IMR-90 (cell line): ENCODE data around the gene RBL2. TPM values are rescaled to one million over a fixed set of nuclear protein-coding genes. Genes with fewer than 3 reads are reported as not detected.

Source experiments
- ATAC-seq: fragments of 200-7000 bp; cut with Tn5 transposase; 2 replicates; pipeline ENCODE4 v1.9.1; 2020; ENCODE audit warnings: low read depth, mild to moderate bottlenecking, moderate library complexity
- BruUV-seq: library from RNA; stranded (reverse); fragments of 400-500 nt; replicated peaks from 2 replicates; lab custom pipeline; 2021; lab: Mats Ljungman, UMichigan
- CTCF ChIA-PET: fragments of 300-600 bp; formaldehyde crosslinking; extraction: SDS; loops from one replicate; lab custom pipeline; 2021; ENCODE audit warnings: antibody characterized with exemption; lab: Yijun Ruan, JAX
- POLR2A ChIA-PET: fragments of 300-600 bp; sonication (Branson Sonifier 250); formaldehyde crosslinking; loops from one replicate; lab custom pipeline; 2022; ENCODE audit warnings: antibody characterized with exemption; ENCODE audit not compliant: unreplicated experiment; lab: Charles Lee
- DNase-seq: peaks from one replicate; pipeline ENCODE4 v3.0.0; 2013
- H2AFZ ChIP-seq: replicated peaks from 2 replicates; pipeline ENCODE3; 2013; ENCODE audit warnings: low read length, mild to moderate bottlenecking; ENCODE audit not compliant: poor library complexity
- H2AK5ac ChIP-seq: 2 replicates; pipeline ENCODE4 v1.6.1; 2013; ENCODE audit warnings: low read depth, low read length, inconsistent platforms
- H2AK9ac ChIP-seq: replicated peaks from 2 replicates; pipeline ENCODE3; 2013; ENCODE audit warnings: mild to moderate bottlenecking, low read depth, low read length, moderate library complexity; ENCODE audit not compliant: poor library complexity
- H2BK120ac ChIP-seq: 2 replicates; pipeline ENCODE4 v1.6.1; 2013; ENCODE audit warnings: low read depth, low read length, inconsistent platforms
- H2BK15ac ChIP-seq: 3 replicates; pipeline ENCODE4 v1.6.1; 2013; ENCODE audit warnings: low read depth, low read length, inconsistent platforms
- H2BK20ac ChIP-seq: 2 replicates; pipeline ENCODE4 v1.6.1; 2013; ENCODE audit warnings: low read depth, mild to moderate bottlenecking, inconsistent platforms, low read length, moderate library complexity
- H2BK5ac ChIP-seq: 2 replicates; pipeline ENCODE4 v1.6.1; 2013; ENCODE audit warnings: mild to moderate bottlenecking, low read depth, low read length, inconsistent platforms; ENCODE audit not compliant: poor library complexity, severe bottlenecking
- H3K14ac ChIP-seq: replicated peaks from 2 replicates; pipeline ENCODE4 v1.6.1; 2013; ENCODE audit warnings: low read depth, low read length, inconsistent platforms
- H3K18ac ChIP-seq: 2 replicates; pipeline ENCODE4 v1.6.1; 2013; ENCODE audit warnings: low read depth, low read length, control low read depth
- H3K23ac ChIP-seq: 2 replicates; pipeline ENCODE4 v1.6.1; 2013; ENCODE audit warnings: low read depth, low read length, inconsistent platforms
- H3K27ac ChIP-seq: 2 replicates; pipeline ENCODE4 v1.5.1; 2013; ENCODE audit warnings: mild to moderate bottlenecking, control low read depth, low read length; ENCODE audit not compliant: insufficient read depth
- H3K27me3 ChIP-seq: 2 replicates; pipeline ENCODE4 v1.6.1; 2013; ENCODE audit warnings: low read length; ENCODE audit not compliant: control insufficient read depth, insufficient read depth
- H3K36me3 ChIP-seq: 2 replicates; pipeline ENCODE4 v1.6.1; 2013; ENCODE audit warnings: low read length, mixed read lengths; ENCODE audit not compliant: control insufficient read depth, insufficient read depth
- H3K4ac ChIP-seq: 2 replicates; pipeline ENCODE4 v1.6.1; 2013; ENCODE audit warnings: low read depth, low read length, inconsistent platforms
- H3K4me1 ChIP-seq: 2 replicates; pipeline ENCODE4 v1.6.1; 2013; ENCODE audit warnings: low read length, mixed read lengths; ENCODE audit not compliant: control insufficient read depth, insufficient read depth
- H3K4me2 ChIP-seq: 2 replicates; pipeline ENCODE4 v1.6.1; 2013; ENCODE audit warnings: low read depth, mild to moderate bottlenecking, control low read depth, low read length, moderate library complexity
- H3K4me3 ChIP-seq: 2 replicates; pipeline ENCODE4 v1.5.1; 2013; ENCODE audit warnings: low read depth, mild to moderate bottlenecking, control low read depth, low read length, moderate library complexity; ENCODE audit not compliant: insufficient read depth
- H3K56ac ChIP-seq: 2 replicates; pipeline ENCODE4 v1.6.1; 2013; ENCODE audit warnings: low read length, inconsistent platforms; ENCODE audit not compliant: insufficient read depth; ENCODE audit errors: extremely low read depth
- H3K79me1 ChIP-seq, 2 experiments: 2 replicates each; pipeline ENCODE4 v1.6.1; 2013; ENCODE audit warnings: low read length in 2 of 2, inconsistent platforms in 1 of 2, low read depth in 1 of 2
- H3K9ac ChIP-seq: 2 replicates; pipeline ENCODE4 v1.6.1; 2013; ENCODE audit warnings: low read depth, low read length, control low read depth
- H3K9me1 ChIP-seq: 2 replicates; pipeline ENCODE4 v1.6.1; 2013; ENCODE audit warnings: low read length, inconsistent platforms; ENCODE audit not compliant: insufficient read depth
- H3K9me3 ChIP-seq: 2 replicates; pipeline ENCODE4 v1.6.1; 2013; ENCODE audit warnings: low read length; ENCODE audit not compliant: control insufficient read depth, insufficient read depth
- H4K20me1 ChIP-seq: 2 replicates; pipeline ENCODE4 v1.6.1; 2013; ENCODE audit warnings: low read length, inconsistent platforms; ENCODE audit not compliant: insufficient read depth
- H4K5ac ChIP-seq: 2 replicates; pipeline ENCODE4 v1.6.1; 2013; ENCODE audit warnings: mild to moderate bottlenecking, low read depth, low read length, control low read depth
- H4K8ac ChIP-seq, 2 experiments: 2 replicates each; pipeline ENCODE4 v1.6.1; 2013; ENCODE audit warnings: low read depth in 2 of 2, low read length in 2 of 2, control low read depth in 1 of 2, inconsistent platforms in 1 of 2
- H4K91ac ChIP-seq: 2 replicates; pipeline ENCODE4 v1.6.1; 2013; ENCODE audit warnings: low read depth, low read length, inconsistent platforms; ENCODE audit not compliant: insufficient read depth
- MXI1 ChIP-seq: IDR thresholded peaks from 2 replicates; pipeline ENCODE4 v1.6.1; 2012; ENCODE audit warnings: low read depth, mild to moderate bottlenecking, low read length, moderate library complexity, borderline replicate concordance
- POLR2A ChIP-seq: IDR thresholded peaks from 2 replicates; pipeline ENCODE4 v1.6.1; 2012; ENCODE audit warnings: mild to moderate bottlenecking, low read depth, low read length
- RAD21 ChIP-seq: IDR thresholded peaks from 2 replicates; pipeline ENCODE4 v1.6.1; 2012; ENCODE audit warnings: low read length, improper control_type of control experiment
- RFX5 ChIP-seq: IDR thresholded peaks from 2 replicates; pipeline ENCODE4 v1.8.0; 2012; ENCODE audit warnings: low read depth, mild to moderate bottlenecking, low read length, moderate library complexity
- WGBS, 2 experiments: methylation state at CpG; one replicate each; pipeline versions ENCODE4 v1.1.5 to v1.1.7; 2013; ENCODE audit warnings: missing lambda C conversion rate in 2 of 2; ENCODE audit not compliant: insufficient read length in 1 of 2; ENCODE audit errors: extremely low coverage in 2 of 2; 5-methylcytosine and 5-hydroxymethylcytosine counted together
- dilution Hi-C: fragments of 300-500 bp; cut with HindIII; formaldehyde crosslinking; loops from one replicate; pipeline ENCODE4 v1.14.3; 2018; ENCODE audit warnings: low sequenced_read_pairs; ENCODE audit not compliant: unreplicated experiment
- in situ Hi-C: fragments of 300-500 bp; cut with MboI; formaldehyde crosslinking; loops from 3 replicates; pipeline ENCODE4 v1.14.3; 2019; ENCODE audit warnings: low sequenced_read_pairs, inconsistent platforms, mixed read lengths
- intact Hi-C: fragments of 100-400 bp; cut with micrococcal nuclease; formaldehyde crosslinking; loops from 2 replicates; pipeline ENCODE4 v1.10.0; 2022
- polyA plus RNA-seq, 3 experiments: library from polyadenylated mRNA; depleted of rRNA; stranded (reverse); fragments of >200 nt; gene quantifications; 2 replicates each; pipeline ENCODE4 v1.2.3, GENCODE V29; 2012; ENCODE audit warnings: low replicate concordance in 1 of 3
- total RNA-seq: library from RNA; depleted of rRNA; stranded (reverse); fragments of >200 nt; gene quantifications from 2 replicates; pipeline ENCODE4 v1.2.3, GENCODE V29; 2012

RBL2 gene
- total and polyA plus RNA-seq, 2 of the 4 experiments (the other 2 are of a cell fraction), result 19.7 to 23.4 TPM

- Histone ChIP-seq H2BK15ac (no peak overlapping the region), H3K9me1 (no peaks in the 10 kb centered on the region), H3K4me2 (no peak overlapping the region), H2AK9ac (no peak overlapping the region), H3K56ac (no peak overlapping the region), H3K23ac (no peak overlapping the region), H2BK5ac (no peak overlapping the region), H3K14ac (no peak overlapping the region), H2AK5ac (no peak overlapping the region), H3K18ac (no peak overlapping the region), H2BK20ac (no peak overlapping the region), H3K9ac (no peak overlapping the region), H3K4me1 (no peaks in the 10 kb centered on the region), H3K27ac (no peak overlapping the region), H3K27me3 (no peaks in the 10 kb centered on the region), H4K5ac (no peak overlapping the region), H3K9me3 (no peaks in the 10 kb centered on the region), H3K4ac (no peak overlapping the region), H3K4me3 (no peak overlapping the region), H4K8ac (no peak overlapping the region), H3K79me1 (0 out of 4 replicates have a peak, but pooled peaks cover 0 to 1% of the 10 kb centered on the region in 2 experiments), H4K20me1 (no peaks in the 10 kb centered on the region), H3K36me3 (peaks cover 9% of the 10 kb centered on the region), H2AFZ (no peak overlapping the region), H4K91ac (no peak overlapping the region), H2BK120ac (no peak overlapping the region)
- ChIA-PET POLR2A (no interaction called here), CTCF (interaction anchor here (0.6 kb wide), 1 partner anchor 28 kb away, joined by 3 read pairs; no protein-coding TSS in a partner anchor)
- DNase-seq (no peak), ATAC-seq (no peak)
- WGBS, 2 experiments, result no CpG with 5 or more reads among the region's 3 CpGs
- intact Hi-C loops (no loop called here), dilution Hi-C loops (no loop called here), in situ Hi-C loops (loop anchor here (25.0 kb wide), 1 partner anchor 384 kb away; the partner anchor contains the start of genes CHD9 and CHD9NB)
- no TSS peak for BruUV-seq
- TF ChIP-seq RAD21 (no peak), MXI1 (no peak), POLR2A (no peak), RFX5 (no peak)
Observed at GRCh38 chr16:53446090-53446489, 11.8 kb downstream of the RBL2 start.
